GM12878 (cell line): ENCODE measurements around the gene RCE1. TPM values are rescaled to one million over a fixed set of nuclear protein-coding genes. Genes with fewer than 3 reads are reported as not detected.

Source experiments
- ATAC-seq: fragments of 200-7000 bp; cut with Tn5 transposase; 3 replicates; pipeline ENCODE4 v1.9.1; 2020; ENCODE audit warnings: mild to moderate bottlenecking, moderate library complexity
- BruUV-seq: library from RNA; stranded (reverse); fragments of 400-500 nt; replicated peaks from 2 replicates; lab custom pipeline; 2021; lab: Mats Ljungman, UMichigan
- CTCF ChIA-PET: fragments of 300-600 bp; sonication (Branson Sonifier 250); formaldehyde crosslinking; extraction: SDS; loops from one replicate; lab custom pipeline; 2021; ENCODE audit warnings: inconsistent platforms; lab: Yijun Ruan, JAX
- POLR2A ChIA-PET: fragments of 350-600 bp; formaldehyde crosslinking; extraction: SDS; loops from one replicate; lab custom pipeline; 2021; ENCODE audit warnings: inconsistent platforms; lab: Charles Lee
- RAD21 ChIA-PET: fragments of 300-600 bp; sonication (Branson Sonifier 250); formaldehyde crosslinking; loops from one replicate; lab custom pipeline; 2023; ENCODE audit warnings: antibody characterized with exemption; ENCODE audit not compliant: unreplicated experiment; lab: Charles Lee
- SMC1A ChIA-PET: fragments of 300-600 bp; sonication (Branson Sonifier 250); formaldehyde crosslinking; loops from one replicate; lab custom pipeline; 2023; ENCODE audit not compliant: unreplicated experiment, uncharacterized antibody; lab: Charles Lee
- DNase-seq: peaks from one replicate; pipeline ENCODE4 v3.0.0-alpha.2; 2011; ENCODE audit warnings: low read depth, low spot score
- FAIRE-seq: peaks from 3 replicates; lab custom pipeline; 2011; peaks lifted over from hg19 to GRCh38; lab: Jason Lieb, UNC
- H2AFZ ChIP-seq: 2 replicates; pipeline ENCODE4 v1.6.0; 2011; ENCODE audit warnings: low read depth, low read length, control low read depth; ENCODE audit not compliant: control insufficient read depth
- H3K27ac ChIP-seq: 2 replicates; pipeline ENCODE4 v1.5.1; 2011; ENCODE audit warnings: control low read depth; ENCODE audit not compliant: control insufficient read depth, insufficient read depth
- H3K27me3 ChIP-seq, 2 experiments: replicated peaks in 1 of 2; 2 replicates each; pipeline versions ENCODE4 v1.6.0 to v1.6.1; 2011; ENCODE audit warnings: low read length in 1 of 2; ENCODE audit not compliant: control insufficient read depth in 2 of 2, insufficient read depth in 2 of 2
- H3K36me3 ChIP-seq, 2 experiments: 2 replicates each; pipeline ENCODE4 v1.5.1; 2011; ENCODE audit warnings: low read length in 1 of 2; ENCODE audit not compliant: control insufficient read depth in 2 of 2, insufficient read depth in 2 of 2
- H3K4me1 ChIP-seq: 2 replicates; pipeline ENCODE4 v1.6.1; 2011; ENCODE audit warnings: mild to moderate bottlenecking, low read length, moderate library complexity, mixed read lengths; ENCODE audit not compliant: control insufficient read depth, insufficient read depth
- H3K4me2 ChIP-seq: 2 replicates; pipeline ENCODE4 v1.6.0; 2011; ENCODE audit warnings: control low read depth; ENCODE audit not compliant: control insufficient read depth, insufficient read depth
- H3K4me3 ChIP-seq: fragments of 200-600 bp; sonication (generic); 2 replicates; pipeline ENCODE4 v1.5.1; 2016
- H3K79me2 ChIP-seq: 2 replicates; pipeline ENCODE4 v1.6.0; 2011; ENCODE audit warnings: low read length; ENCODE audit not compliant: control insufficient read depth, insufficient read depth
- H3K9ac ChIP-seq: 2 replicates; pipeline ENCODE4 v1.8.0; 2011; ENCODE audit warnings: low read length, control low read depth, mixed read lengths; ENCODE audit not compliant: control insufficient read depth, insufficient read depth
- H3K9me3 ChIP-seq: replicated peaks from 3 replicates; pipeline ENCODE4 v1.5.1; 2011; ENCODE audit warnings: mild to moderate bottlenecking, low read length; ENCODE audit not compliant: control insufficient read depth, insufficient read depth
- H4K20me1 ChIP-seq: 2 replicates; pipeline ENCODE4 v1.6.0; 2011; ENCODE audit not compliant: control insufficient read depth, insufficient read depth
- JUND ChIP-seq: IDR thresholded peaks from 2 replicates; pipeline ENCODE4 v1.6.1; 2012; ENCODE audit warnings: low read depth, mild to moderate bottlenecking, low read length, improper control_type of control experiment, moderate library complexity
- MTA2 ChIP-seq: fragments of 450-650 bp; IDR thresholded peaks from 2 replicates; pipeline ENCODE4 v1.6.1; 2016; ENCODE audit warnings: low read depth, mild to moderate bottlenecking, moderate library complexity
- POLR2A ChIP-seq: IDR thresholded peaks from 2 replicates; pipeline ENCODE4 v1.6.1; 2011; ENCODE audit warnings: low read depth, mild to moderate bottlenecking, low read length
- RAD51 ChIP-seq: fragments of 450-650 bp; IDR thresholded peaks from 2 replicates; pipeline ENCODE4 v1.6.1; 2016; ENCODE audit warnings: moderate library complexity, mild to moderate bottlenecking, inconsistent platforms
- SIX5 ChIP-seq: IDR thresholded peaks from 2 replicates; pipeline ENCODE4 v1.6.1; 2011; ENCODE audit warnings: mild to moderate bottlenecking, low read depth, low read length, moderate library complexity; ENCODE audit not compliant: severe bottlenecking
- ZNF217 ChIP-seq: fragments of 450-650 bp; IDR thresholded peaks from 2 replicates; pipeline ENCODE4 v1.6.1; 2017; ENCODE audit warnings: antibody characterized with exemption, mild to moderate bottlenecking
- WGBS: methylation state at CpG from one replicate; pipeline ENCODE4 v1.1.6; 2016; ENCODE audit warnings: low lambda C conversion rate; ENCODE audit not compliant: insufficient replicate concordance, insufficient coverage; ENCODE audit errors: missing lambda C conversion rate; 5-methylcytosine and 5-hydroxymethylcytosine counted together
- in situ Hi-C: fragments of 300-500 bp; cut with MboI; formaldehyde crosslinking; loops from 9 replicates; pipeline ENCODE4 v1.14.3; 2018; ENCODE audit warnings: mixed read lengths
- intact Hi-C: fragments of 100-400 bp; cut with micrococcal nuclease; formaldehyde crosslinking; loops from one replicate; pipeline ENCODE4 v1.14.2; 2022; ENCODE audit not compliant: unreplicated experiment
- polyA plus RNA-seq, 11 experiments: library from polyadenylated mRNA; depleted of rRNA in 4 of 11; unstranded in 6 of 11; stranded (reverse) in 5 of 11; fragments of >200 nt; fragmentation: Nextera tagmentation in 4 of 11; fragmentation: Illumina TruSeq in 1 of 11; extraction: Ambion mirVana in 4 of 11; extraction: Trizol in 1 of 11; gene quantifications; 1 replicate in 1 of 11; 2 replicates in 10 of 11; pipeline versions ENCODE4 v1.2.1 to v1.2.3, GENCODE V29; 2011 to 2016; ENCODE audit warnings: inconsistent platforms in 2 of 11, missing spikeins in 2 of 11, low read depth in 1 of 11
- total RNA-seq, 4 experiments: library from RNA; depleted of rRNA in 3 of 4; stranded (reverse); fragments of >200 nt in 3 of 4; fragmentation: Illumina TruSeq in 1 of 4; extraction: Trizol in 1 of 4; gene quantifications; 2 replicates each; pipeline versions ENCODE4 v1.2.1 to v1.2.3, GENCODE V29; 2013 to 2021
- TF ChIP-seq, protein P1 (sequence below): fragments of 450-650 bp; IDR thresholded peaks from 2 replicates; pipeline ENCODE4 v1.6.1; 2016; ENCODE audit warnings: mild to moderate bottlenecking
- TF ChIP-seq, protein P2 (sequence below): fragments of 450-650 bp; formaldehyde crosslinking; IDR thresholded peaks from 2 replicates; pipeline ENCODE4 v1.5.0; 2022; ENCODE audit warnings: mild to moderate bottlenecking, missing genetic modification characterization

Gene RCE1
- total and polyA plus RNA-seq, 10 of the 15 experiments (the other 5 are each of a cell fraction or from before 2014, with no cell fraction given) = 0.79 to 32.9 (median 16.4) TPM

DNA sequence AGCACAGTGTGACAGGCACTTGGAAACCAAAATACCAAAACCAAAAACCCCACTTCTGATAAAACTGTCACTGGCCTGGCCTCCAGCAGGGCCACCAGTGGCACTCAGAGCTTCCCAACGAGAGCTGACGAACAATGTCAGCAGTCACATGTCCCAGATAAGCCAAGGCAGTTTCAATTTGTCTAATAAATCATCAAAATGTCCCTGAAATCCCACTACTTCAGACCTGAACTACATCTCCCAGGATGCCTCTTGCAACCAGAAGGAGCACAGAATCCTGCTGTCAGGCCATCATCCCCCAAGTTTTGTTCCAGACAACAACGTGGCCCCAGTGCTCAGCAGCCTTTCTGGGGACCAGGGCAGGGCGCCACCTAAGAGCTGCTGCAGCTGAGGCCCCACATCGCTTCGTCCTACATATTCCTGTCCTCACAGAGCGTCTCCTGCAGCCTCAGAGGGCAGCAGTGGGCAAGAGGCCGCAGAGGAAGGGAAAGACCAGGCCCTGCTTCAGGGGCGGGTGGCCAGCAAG lies 38.7 kb downstream of the RCE1 start:
- Histone ChIP-seq H3K9me3 (no peaks in the 10 kb centered on the region), H3K27ac (no peak overlapping the region), H3K4me3 (no peak overlapping the region), H2AFZ (no peak overlapping the region), H3K4me2 (no peak overlapping the region), H3K27me3 (peaks cover 0 to 3% of the 10 kb centered on the region in 2 experiments; a peak in 2 of 4 replicates), H4K20me1 (no peaks in the 10 kb centered on the region), H3K4me1 (peaks cover 3% of the 10 kb centered on the region; the same call in 1 of the 2 replicates), H3K9ac (no peak overlapping the region), H3K36me3 (no peaks in the 10 kb centered on the region), H3K79me2 (no peaks in the 10 kb centered on the region)
- ChIA-PET POLR2A (no interaction called here), CTCF (interaction anchor here (0.7 to 2.7 kb wide), 7 partner anchors 40 to 304 kb away, joined by 3 to 11 read pairs (median 4); partner anchors contain the start of gene RCE1), SMC1A (interaction anchor here (1.7 kb wide), 1 partner anchor 40 kb away, joined by 5 read pairs; no protein-coding TSS in a partner anchor), RAD21 (interaction anchor here (1.2 to 2.7 kb wide), 3 partner anchors 48 to 187 kb away, joined by 5 to 7 read pairs (median 6); no protein-coding TSS in a partner anchor)
- intact Hi-C loops (loop anchor here (2.0 kb wide), 1 partner anchor 47 kb away; no protein-coding TSS in a partner anchor), in situ Hi-C loops (loop anchor here (5.0 kb wide), 1 partner anchor 190 kb away; no protein-coding TSS in a partner anchor)
- DNase-seq (no peak), FAIRE-seq (no peak), ATAC-seq (no peak)
- TF ChIP-seq, protein P1, sequence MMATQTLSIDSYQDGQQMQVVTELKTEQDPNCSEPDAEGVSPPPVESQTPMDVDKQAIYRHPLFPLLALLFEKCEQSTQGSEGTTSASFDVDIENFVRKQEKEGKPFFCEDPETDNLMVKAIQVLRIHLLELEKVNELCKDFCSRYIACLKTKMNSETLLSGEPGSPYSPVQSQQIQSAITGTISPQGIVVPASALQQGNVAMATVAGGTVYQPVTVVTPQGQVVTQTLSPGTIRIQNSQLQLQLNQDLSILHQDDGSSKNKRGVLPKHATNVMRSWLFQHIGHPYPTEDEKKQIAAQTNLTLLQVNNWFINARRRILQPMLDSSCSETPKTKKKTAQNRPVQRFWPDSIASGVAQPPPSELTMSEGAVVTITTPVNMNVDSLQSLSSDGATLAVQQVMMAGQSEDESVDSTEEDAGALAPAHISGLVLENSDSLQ = no peak
- peak; percentile 44 for TF ChIP-seq SIX5
- BruUV-seq = no TSS peak
- WGBS = 36% methylated on average over 9 of the region's 9 CpGs

DNA sequence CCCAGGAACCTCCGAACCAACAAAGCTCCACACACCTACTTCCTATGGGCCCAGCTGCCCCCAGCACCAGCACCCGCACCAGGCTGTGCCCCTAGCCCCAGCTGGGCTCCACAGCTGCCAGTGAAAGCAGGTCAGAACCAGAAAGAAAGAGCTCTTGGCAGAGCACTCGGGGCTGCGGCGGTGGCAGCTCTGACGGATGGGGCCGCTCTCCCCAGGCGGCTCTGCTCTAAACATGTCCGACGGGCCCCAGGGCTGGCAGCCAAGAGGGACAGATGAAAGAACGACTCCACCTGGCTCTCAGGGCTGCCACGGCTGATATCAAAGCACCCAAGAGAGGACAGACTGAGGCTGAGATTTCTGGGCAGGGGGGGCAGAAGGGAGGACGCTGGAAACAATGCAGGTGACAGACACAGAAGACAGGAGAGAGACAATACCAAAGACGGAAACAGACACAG lies 39.3 kb downstream of the RCE1 start:
- no peak overlapping the region for H3K4me2 ChIP-seq
- H3K27me3 ChIP-seq = peaks cover 0 to 3% of the 10 kb centered on the region in 2 experiments; a peak in 2 of 4 replicates
- in situ Hi-C loops = loop anchor here (5.0 kb wide), 1 partner anchor 190 kb away; no protein-coding TSS in a partner anchor
- H3K9ac ChIP-seq = no peak overlapping the region
- POLR2A ChIA-PET = no interaction called here
- FAIRE-seq (no peak), ATAC-seq (no peak), DNase-seq (no peak)
- CTCF ChIA-PET = interaction anchor here (0.7 to 2.7 kb wide), 9 partner anchors 41 to 497 kb away, joined by 3 to 11 read pairs (median 3); partner anchors contain the start of genes RBM4B and RCE1
- H3K4me1 ChIP-seq = peaks cover 3% of the 10 kb centered on the region; the same call in 1 of the 2 replicates
- WGBS = 60% methylated on average over 14 of the region's 14 CpGs
- H4K20me1 ChIP-seq = no peaks in the 10 kb centered on the region; the same call in 1 of the 2 replicates
- intact Hi-C loops = loop anchor here (1.0 to 2.0 kb wide), 2 partner anchors 48 to 188 kb away; no protein-coding TSS in a partner anchor
- H3K79me2 ChIP-seq = no peaks in the 10 kb centered on the region
- RAD21 ChIA-PET = interaction anchor here (1.5 to 2.7 kb wide), 3 partner anchors 12 to 187 kb away, joined by 3 to 7 read pairs (median 6); no protein-coding TSS in a partner anchor
- H3K4me3 ChIP-seq = no peak overlapping the region
- BruUV-seq = no TSS peak
- no peak overlapping the region for H3K27ac ChIP-seq
- SMC1A ChIA-PET = interaction anchor here (1.7 kb wide), 1 partner anchor 41 kb away, joined by 5 read pairs; no protein-coding TSS in a partner anchor
- no peaks in the 10 kb centered on the region for H3K36me3 ChIP-seq
- H2AFZ ChIP-seq = no peak overlapping the region
- no peaks in the 10 kb centered on the region for H3K9me3 ChIP-seq
- TF ChIP-seq JUND (no peak), POLR2A (no peak), RAD51 (no peak), MTA2 (no peak), ZNF217 (no peak)
- TF ChIP-seq, protein P2, sequence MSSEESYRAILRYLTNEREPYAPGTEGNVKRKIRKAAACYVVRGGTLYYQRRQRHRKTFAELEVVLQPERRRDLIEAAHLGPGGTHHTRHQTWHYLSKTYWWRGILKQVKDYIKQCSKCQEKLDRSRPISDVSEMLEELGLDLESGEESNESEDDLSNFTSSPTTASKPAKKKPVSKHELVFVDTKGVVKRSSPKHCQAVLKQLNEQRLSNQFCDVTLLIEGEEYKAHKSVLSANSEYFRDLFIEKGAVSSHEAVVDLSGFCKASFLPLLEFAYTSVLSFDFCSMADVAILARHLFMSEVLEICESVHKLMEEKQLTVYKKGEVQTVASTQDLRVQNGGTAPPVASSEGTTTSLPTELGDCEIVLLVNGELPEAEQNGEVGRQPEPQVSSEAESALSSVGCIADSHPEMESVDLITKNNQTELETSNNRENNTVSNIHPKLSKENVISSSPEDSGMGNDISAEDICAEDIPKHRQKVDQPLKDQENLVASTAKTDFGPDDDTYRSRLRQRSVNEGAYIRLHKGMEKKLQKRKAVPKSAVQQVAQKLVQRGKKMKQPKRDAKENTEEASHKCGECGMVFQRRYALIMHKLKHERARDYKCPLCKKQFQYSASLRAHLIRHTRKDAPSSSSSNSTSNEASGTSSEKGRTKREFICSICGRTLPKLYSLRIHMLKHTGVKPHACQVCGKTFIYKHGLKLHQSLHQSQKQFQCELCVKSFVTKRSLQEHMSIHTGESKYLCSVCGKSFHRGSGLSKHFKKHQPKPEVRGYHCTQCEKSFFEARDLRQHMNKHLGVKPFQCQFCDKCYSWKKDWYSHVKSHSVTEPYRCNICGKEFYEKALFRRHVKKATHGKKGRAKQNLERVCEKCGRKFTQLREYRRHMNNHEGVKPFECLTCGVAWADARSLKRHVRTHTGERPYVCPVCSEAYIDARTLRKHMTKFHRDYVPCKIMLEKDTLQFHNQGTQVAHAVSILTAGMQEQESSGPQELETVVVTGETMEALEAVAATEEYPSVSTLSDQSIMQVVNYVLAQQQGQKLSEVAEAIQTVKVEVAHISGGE (CRISPR knock-in tag) = no peak
